Neural progenitor cell (in vitro differentiated cells): Measurements from ENCODE around the gene TMEM35B. TPM values are rescaled to one million over a fixed set of nuclear protein-coding genes. Genes with fewer than 3 reads are reported as not detected.

Experiments
- DNase-seq: peaks from one replicate; pipeline ENCODE4 v3.0.0-alpha.2; 2016; ENCODE audit warnings: low spot score
- H2AFZ ChIP-seq: fragments of 200-600 bp; sonication (generic); replicated peaks from 2 replicates; pipeline ENCODE4 v1.6.1; 2016; ENCODE audit warnings: antibody characterized with exemption
- H3F3A ChIP-seq: fragments of 200-600 bp; sonication (generic); 2 replicates; pipeline ENCODE4 v1.6.1; 2016; ENCODE audit warnings: antibody characterized with exemption, low read depth
- H3K27ac ChIP-seq: fragments of 200-600 bp; sonication (generic); 2 replicates; pipeline ENCODE4 v1.5.1; 2016; ENCODE audit warnings: mild to moderate bottlenecking
- H3K27me3 ChIP-seq: fragments of 200-600 bp; sonication (generic); 2 replicates; pipeline ENCODE4 v1.6.1; 2016; ENCODE audit warnings: mild to moderate bottlenecking, moderate library complexity
- H3K36me3 ChIP-seq: fragments of 200-600 bp; sonication (generic); 2 replicates; pipeline ENCODE4 v1.5.1; 2016
- H3K4me1 ChIP-seq: fragments of 200-600 bp; sonication (generic); 2 replicates; pipeline ENCODE4 v1.6.1; 2016; ENCODE audit warnings: mixed run types
- H3K4me2 ChIP-seq: fragments of 200-600 bp; sonication (generic); 2 replicates; pipeline ENCODE4 v1.6.1; 2016
- H3K4me3 ChIP-seq: fragments of 200-600 bp; sonication (generic); 2 replicates; pipeline ENCODE4 v1.5.1; 2016
- H3K79me2 ChIP-seq: fragments of 200-600 bp; sonication (generic); 2 replicates; pipeline ENCODE4 v1.6.1; 2016; ENCODE audit warnings: low read depth
- H3K9ac ChIP-seq: fragments of 200-600 bp; sonication (generic); 2 replicates; pipeline ENCODE4 v1.6.1; 2016
- H3K9me3 ChIP-seq: fragments of 200-600 bp; sonication (generic); 2 replicates; pipeline ENCODE4 v1.5.1; 2016; ENCODE audit warnings: low read depth
- H4K20me1 ChIP-seq: fragments of 200-600 bp; sonication (generic); 2 replicates; pipeline ENCODE4 v1.6.1; 2016; ENCODE audit warnings: low read depth
- H3K27ac Mint-ChIP-seq: 3 replicates; pipeline ENCODE4 v1.8.0; 2021; ENCODE audit warnings: mixed read lengths
- H3K27me3 Mint-ChIP-seq: 2 replicates; pipeline ENCODE4 v1.8.0; 2022; ENCODE audit warnings: low read depth, mild to moderate bottlenecking, inconsistent platforms, moderate library complexity, mixed read lengths; ENCODE audit not compliant: insufficient read depth
- H3K36me3 Mint-ChIP-seq: 3 replicates; pipeline ENCODE4 v1.8.0; 2021; ENCODE audit warnings: mixed read lengths
- H3K4me1 Mint-ChIP-seq: 3 replicates; pipeline ENCODE4 v1.8.0; 2021; ENCODE audit warnings: mixed read lengths
- H3K4me3 Mint-ChIP-seq: 3 replicates; pipeline ENCODE4 v1.8.0; 2021; ENCODE audit warnings: mild to moderate bottlenecking, moderate library complexity, mixed read lengths
- H3K9me3 Mint-ChIP-seq: 3 replicates; pipeline ENCODE4 v1.8.0; 2020; ENCODE audit warnings: mixed read lengths
- CTCF ChIP-seq: fragments of 200-600 bp; sonication (generic); IDR thresholded peaks from 2 replicates; pipeline ENCODE4 v1.5.1; 2017; ENCODE audit warnings: antibody characterized with exemption, mild to moderate bottlenecking
- EZH2 ChIP-seq: fragments of 200-600 bp; sonication (generic); IDR thresholded peaks from 2 replicates; pipeline ENCODE4 v1.6.1; 2017; ENCODE audit warnings: antibody characterized with exemption, mild to moderate bottlenecking, moderate library complexity
- EZH2phosphoT487 ChIP-seq: fragments of 200-600 bp; sonication (generic); IDR thresholded peaks from 2 replicates; pipeline ENCODE4 v1.6.1; 2017; ENCODE audit warnings: antibody characterized with exemption
- total RNA-seq: library from RNA; depleted of rRNA; stranded (reverse); fragments of >200 nt; gene quantifications from 2 replicates; pipeline ENCODE4 v1.2.3, GENCODE V29; 2015; ENCODE audit warnings: low replicate concordance

TMEM35B gene
- total RNA-seq, 1 donor from 2014 or later, result 17.7 TPM

GRCh38 chr1:34982820-34983376, 2.2 kb downstream of the TMEM35B start:
- peak overlapping the region; percentile 27 for H3K4me3 Mint-ChIP-seq
- no peak overlapping the region for H3K27ac Mint-ChIP-seq
- Histone ChIP-seq H3K9me3 (no peaks in the 10 kb centered on the region), H3K9ac (no peak overlapping the region), H4K20me1 (no peaks in the 10 kb centered on the region), H3K4me3 (no peak overlapping the region), H2AFZ (no peak overlapping the region), H3K79me2 (no peaks in the 10 kb centered on the region), H3K4me1 (peaks cover 11% of the 10 kb centered on the region), H3K27ac (no peak overlapping the region), H3K27me3 (no peaks in the 10 kb centered on the region), H3K36me3 (no peaks in the 10 kb centered on the region), H3F3A (peaks cover 21% of the 10 kb centered on the region), H3K4me2 (no peak overlapping the region)
- H3K4me1 Mint-ChIP-seq, result peaks cover 8% of the 10 kb centered on the region
- H3K27me3 Mint-ChIP-seq, result peaks cover 6% of the 10 kb centered on the region
- TF ChIP-seq CTCF, result no peak
- TF ChIP-seq EZH2phosphoT487, result no peak
- TF ChIP-seq EZH2, result no peak
- no peaks in the 10 kb centered on the region for H3K9me3 Mint-ChIP-seq
- no peak for DNase-seq
- peaks cover 5% of the 10 kb centered on the region for H3K36me3 Mint-ChIP-seq

GRCh38 chr1:34980715-34981114, 4.4 kb downstream of the TMEM35B start:
- DNase-seq, result no peak
- Histone ChIP-seq H3K4me3 (no peak overlapping the region), H3K9ac (no peak overlapping the region), H3K36me3 (no peaks in the 10 kb centered on the region), H3K27me3 (no peaks in the 10 kb centered on the region), H3K79me2 (no peaks in the 10 kb centered on the region), H2AFZ (no peak overlapping the region), H4K20me1 (no peaks in the 10 kb centered on the region), H3K9me3 (no peaks in the 10 kb centered on the region), H3K4me2 (no peak overlapping the region), H3K27ac (no peak overlapping the region), H3K4me1 (peaks cover 11% of the 10 kb centered on the region), H3F3A (peaks cover 8% of the 10 kb centered on the region)
- Mint-ChIP-seq H3K4me3 (no peak overlapping the region), H3K27ac (no peak overlapping the region), H3K4me1 (peaks cover 8% of the 10 kb centered on the region), H3K36me3 (peaks cover 2% of the 10 kb centered on the region), H3K9me3 (no peaks in the 10 kb centered on the region), H3K27me3 (peaks cover 6% of the 10 kb centered on the region)
- no peak for TF ChIP-seq CTCF

GRCh38 chr1:34978921-34979320, 6.2 kb downstream of the TMEM35B start:
- no peak overlapping the region for H2AFZ ChIP-seq
- H3K27me3 Mint-ChIP-seq, result peaks cover 6% of the 10 kb centered on the region
- peaks cover 4% of the 10 kb centered on the region for H3K4me1 ChIP-seq
- DNase-seq, result no peak
- no peak overlapping the region for H3K4me3 Mint-ChIP-seq
- no peaks in the 10 kb centered on the region for H3K9me3 ChIP-seq
- peaks cover under 1% of the 10 kb centered on the region for H3K4me1 Mint-ChIP-seq
- H4K20me1 ChIP-seq, result no peaks in the 10 kb centered on the region
- no peak overlapping the region for H3K27ac ChIP-seq
- no peak overlapping the region for H3K4me2 ChIP-seq
- no peaks in the 10 kb centered on the region for H3F3A ChIP-seq
- no peak for TF ChIP-seq EZH2phosphoT487
- no peak for TF ChIP-seq CTCF
- TF ChIP-seq EZH2, result no peak
- H3K36me3 Mint-ChIP-seq, result peaks cover 2% of the 10 kb centered on the region
- H3K9me3 Mint-ChIP-seq, result no peaks in the 10 kb centered on the region
- H3K27ac Mint-ChIP-seq, result no peak overlapping the region
- H3K36me3 ChIP-seq, result no peaks in the 10 kb centered on the region
- no peaks in the 10 kb centered on the region for H3K79me2 ChIP-seq
- no peak overlapping the region for H3K4me3 ChIP-seq
- no peaks in the 10 kb centered on the region for H3K27me3 ChIP-seq
- H3K9ac ChIP-seq, result no peak overlapping the region
